C1 segment of cervical spinal cord (tissue), 14 donors: ENCODE measurements around the gene CASK.

ENCODE experiments used
- DNase-seq, 14 donors: peaks; one replicate each; lab custom pipeline; 2025; lab: John Stamatoyannopoulos, UW

Gene CASK

GRCh38 chrX:41923211-41923977 lies at the start of gene CASK:
Gene CASK, minus strand, starts transcription at chrX:41923554. Its CDS starts 566 bp downstream, at chrX:41922988.
- peak; percentile 20 to 92 (median 82) for DNase-seq

- no peak for DNase-seq
These were observed 48.0 kb upstream of the CASK start for GRCh38 chrX:41971346-41971745.

GRCh38 chrX:41970419-41970818 lies 47.1 kb upstream of the CASK start:
- DNase-seq: no peak

GRCh38 chrX:41963348-41963747 lies 40.0 kb upstream of the CASK start:
- no peak for DNase-seq

- DNase-seq: no peak
These were observed 36.8 kb upstream of the CASK start for GRCh38 chrX:41960142-41960541.

- no peak for DNase-seq
These were observed 35.5 kb upstream of the CASK start for GRCh38 chrX:41958861-41959260.

- DNase-seq: no peak
These were observed 32.7 kb upstream of the CASK start for GRCh38 chrX:41956027-41956426.

- DNase-seq: no peak
These were observed 28.7 kb upstream of the CASK start for GRCh38 chrX:41952102-41952501.

GRCh38 chrX:41946989-41947612 lies 23.7 kb upstream of the CASK start:
- DNase-seq: no peak

- no peak for DNase-seq
These were observed 22.9 kb upstream of the CASK start for GRCh38 chrX:41946235-41946634.

GRCh38 chrX:41935832-41936231 lies 12.5 kb upstream of the CASK start:
- DNase-seq: no peak

- no peak for DNase-seq
These were observed 10.2 kb upstream of the CASK start for GRCh38 chrX:41933546-41933945.

GRCh38 chrX:41932885-41933284 lies 9.5 kb upstream of the CASK start:
- no peak for DNase-seq

GRCh38 chrX:41931591-41931990 lies 8.2 kb upstream of the CASK start:
- DNase-seq: no peak

- peak in 7 of 14 donors; percentile 1 to 57 (median 12) for DNase-seq
These were observed 777 bp upstream of the CASK start for GRCh38 chrX:41923978-41924683.

GRCh38 chrX:41922431-41923151 lies 763 bp downstream of the CASK start:
- peak in 9 of 14 donors; percentile 2 to 36 (median 16) for DNase-seq

- DNase-seq: peak in 2 of 14 donors; percentile 2
These were observed 1.6 kb downstream of the CASK start for GRCh38 chrX:41921492-41922430.

- no peak for DNase-seq
These were observed 3.5 kb downstream of the CASK start for GRCh38 chrX:41919870-41920269.

- DNase-seq: no peak
These were observed 5.8 kb downstream of the CASK start for GRCh38 chrX:41917517-41917916.

- no peak for DNase-seq
These were observed 9.9 kb downstream of the CASK start for GRCh38 chrX:41913476-41913875.

- DNase-seq: no peak
These were observed 10.4 kb downstream of the CASK start for GRCh38 chrX:41912923-41913322.
